Stimulated activated CD4-positive, alpha-beta T cell treated with anti-CD3 and anti-CD28 coated beads, Interleukin-1b, Interleukin-23, amount 100 ng/mL, for 48 hours (primary cell): Measurements from ENCODE around the gene TEPSIN.

Source experiments
- DNase-seq: peaks from one replicate; pipeline ENCODE4 v3.0.0-alpha.2; 2020

The TEPSIN gene

GRCh38 chr17:81265576-81265975 lies 26.7 kb upstream of the TEPSIN start:
- no peak for DNase-seq

- no peak for DNase-seq
Measured at GRCh38 chr17:81264640-81265039, 25.8 kb upstream of the TEPSIN start.

- DNase-seq = no peak
Measured at GRCh38 chr17:81263371-81264181, 24.7 kb upstream of the TEPSIN start.

- no peak for DNase-seq
Measured at GRCh38 chr17:81261582-81262336, 22.9 kb upstream of the TEPSIN start.

- no peak for DNase-seq
Measured at GRCh38 chr17:81261096-81261495, 22.2 kb upstream of the TEPSIN start.

- DNase-seq = no peak
Measured at GRCh38 chr17:81260641-81261040, 21.8 kb upstream of the TEPSIN start.

- DNase-seq = no peak
Measured at GRCh38 chr17:81260171-81260570, 21.3 kb upstream of the TEPSIN start.

GRCh38 chr17:81259058-81259605 lies 20.3 kb upstream of the TEPSIN start:
- DNase-seq = no peak

GRCh38 chr17:81258292-81258691 lies 19.4 kb upstream of the TEPSIN start:
- DNase-seq = no peak

- no peak for DNase-seq
Measured at GRCh38 chr17:81257533-81257932, 18.7 kb upstream of the TEPSIN start.

- DNase-seq = no peak
Measured at GRCh38 chr17:81256616-81257015, 17.8 kb upstream of the TEPSIN start.

GRCh38 chr17:81254955-81255717 lies 16.3 kb upstream of the TEPSIN start:
- no peak for DNase-seq

- peak; percentile 49 for DNase-seq
Measured at GRCh38 chr17:81253358-81254131, 14.7 kb upstream of the TEPSIN start.

- no peak for DNase-seq
Measured at GRCh38 chr17:81252987-81253329, 14.1 kb upstream of the TEPSIN start.

GRCh38 chr17:81252326-81252986 lies 13.6 kb upstream of the TEPSIN start:
- DNase-seq = no peak

- DNase-seq = no peak
Measured at GRCh38 chr17:81251709-81252301, 12.9 kb upstream of the TEPSIN start.

GRCh38 chr17:81251094-81251708 lies 12.3 kb upstream of the TEPSIN start:
- no peak for DNase-seq

GRCh38 chr17:81250286-81251093 lies 11.6 kb upstream of the TEPSIN start:
- DNase-seq = no peak

- no peak for DNase-seq
Measured at GRCh38 chr17:81249223-81250040, 10.6 kb upstream of the TEPSIN start.
